OCI-LY3 (cell line): ENCODE data around the gene ETFRF1.
A peak's percentile ranks its signal among the peaks of the same experiment; 100 is the strongest.

ENCODE experiments used
- H2AFZ ChIP-seq: fragments of 200-600, 300-600 bp; shearing (Covaris generic); 2 replicates; pipeline ENCODE4 v1.6.0; 2014; ENCODE audit warnings: antibody characterized with exemption, low read depth, low read length
- H3K27ac ChIP-seq: fragments of 200-600, 300-600 bp; sonication (generic); 2 replicates; pipeline ENCODE4 v1.5.1; 2014; ENCODE audit warnings: mild to moderate bottlenecking, low read length, moderate library complexity, mixed read lengths
- H3K27me3 ChIP-seq: fragments of 200-600, 300-600 bp; sonication (generic); 2 replicates; pipeline ENCODE4 v1.6.1; 2014; ENCODE audit warnings: low read depth, low read length, mixed read lengths
- H3K36me3 ChIP-seq: fragments of 200-600, 300-600 bp; sonication (generic); replicated peaks from 2 replicates; pipeline ENCODE3; 2014; ENCODE audit warnings: low read depth, low read length, mixed read lengths
- H3K4me1 ChIP-seq: fragments of 300-600, 200-600 bp; sonication (generic); 2 replicates; pipeline ENCODE4 v1.6.1; 2014; ENCODE audit warnings: low read length, mixed read lengths
- H3K4me2 ChIP-seq: fragments of 200-600, 300-600 bp; sonication (generic); 2 replicates; pipeline ENCODE4 v1.6.1; 2014; ENCODE audit warnings: low read length, mixed read lengths
- H3K4me3 ChIP-seq: fragments of 300-600, 200-600 bp; sonication (generic); 2 replicates; pipeline ENCODE4 v1.5.1; 2014; ENCODE audit warnings: antibody characterized with exemption, mild to moderate bottlenecking, low read length, moderate library complexity
- H3K79me2 ChIP-seq: fragments of 300-600, 200-600 bp; shearing (Covaris generic); 2 replicates; pipeline ENCODE4 v1.6.1; 2014; ENCODE audit warnings: mild to moderate bottlenecking, low read length, mixed read lengths
- H3K9ac ChIP-seq: fragments of 300-600, 200-600 bp; shearing (Covaris generic); 2 replicates; pipeline ENCODE4 v1.6.0; 2014; ENCODE audit warnings: mild to moderate bottlenecking, low read length, moderate library complexity
- H3K9me3 ChIP-seq: fragments of 200-600, 300-600 bp; shearing (Covaris generic); 2 replicates; pipeline ENCODE4 v1.6.1; 2014; ENCODE audit warnings: low read length, mixed read lengths; ENCODE audit not compliant: insufficient read depth
- H4K20me1 ChIP-seq: fragments of 200-600, 300-600 bp; sonication (generic); 2 replicates; pipeline ENCODE4 v1.6.1; 2016; ENCODE audit warnings: low read length, mixed read lengths; ENCODE audit not compliant: insufficient read depth
- EZH2phosphoT487 ChIP-seq: fragments of 200-600 bp; shearing (Covaris generic); IDR thresholded peaks from 2 replicates; pipeline ENCODE4 v1.6.1; 2018; ENCODE audit warnings: antibody characterized with exemption, mixed run types, low read depth
- TF ChIP-seq, protein P1 (sequence below): fragments of 200-600, 300-600 bp; sonication (generic); IDR thresholded peaks from 2 replicates; pipeline ENCODE4 v1.5.1; 2014; ENCODE audit warnings: antibody characterized with exemption, low read length, low read depth

The ETFRF1 gene

GRCh38 chr12:25187781-25188180, 7.3 kb upstream of the ETFRF1 start:
- Histone ChIP-seq H3K9me3 (no peaks in the 10 kb centered on the region), H3K4me1 (peaks cover 14% of the 10 kb centered on the region), H3K27me3 (no peaks in the 10 kb centered on the region), H3K36me3 (no peaks in the 10 kb centered on the region), H2AFZ (no peak overlapping the region), H3K4me3 (no peak overlapping the region), H3K79me2 (no peaks in the 10 kb centered on the region), H4K20me1 (no peaks in the 10 kb centered on the region), H3K4me2 (no peak overlapping the region), H3K27ac (no peak overlapping the region), H3K9ac (no peak overlapping the region)
- no peak for TF ChIP-seq EZH2phosphoT487
- TF ChIP-seq, protein P1, sequence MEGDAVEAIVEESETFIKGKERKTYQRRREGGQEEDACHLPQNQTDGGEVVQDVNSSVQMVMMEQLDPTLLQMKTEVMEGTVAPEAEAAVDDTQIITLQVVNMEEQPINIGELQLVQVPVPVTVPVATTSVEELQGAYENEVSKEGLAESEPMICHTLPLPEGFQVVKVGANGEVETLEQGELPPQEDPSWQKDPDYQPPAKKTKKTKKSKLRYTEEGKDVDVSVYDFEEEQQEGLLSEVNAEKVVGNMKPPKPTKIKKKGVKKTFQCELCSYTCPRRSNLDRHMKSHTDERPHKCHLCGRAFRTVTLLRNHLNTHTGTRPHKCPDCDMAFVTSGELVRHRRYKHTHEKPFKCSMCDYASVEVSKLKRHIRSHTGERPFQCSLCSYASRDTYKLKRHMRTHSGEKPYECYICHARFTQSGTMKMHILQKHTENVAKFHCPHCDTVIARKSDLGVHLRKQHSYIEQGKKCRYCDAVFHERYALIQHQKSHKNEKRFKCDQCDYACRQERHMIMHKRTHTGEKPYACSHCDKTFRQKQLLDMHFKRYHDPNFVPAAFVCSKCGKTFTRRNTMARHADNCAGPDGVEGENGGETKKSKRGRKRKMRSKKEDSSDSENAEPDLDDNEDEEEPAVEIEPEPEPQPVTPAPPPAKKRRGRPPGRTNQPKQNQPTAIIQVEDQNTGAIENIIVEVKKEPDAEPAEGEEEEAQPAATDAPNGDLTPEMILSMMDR, result no peak

DNA sequence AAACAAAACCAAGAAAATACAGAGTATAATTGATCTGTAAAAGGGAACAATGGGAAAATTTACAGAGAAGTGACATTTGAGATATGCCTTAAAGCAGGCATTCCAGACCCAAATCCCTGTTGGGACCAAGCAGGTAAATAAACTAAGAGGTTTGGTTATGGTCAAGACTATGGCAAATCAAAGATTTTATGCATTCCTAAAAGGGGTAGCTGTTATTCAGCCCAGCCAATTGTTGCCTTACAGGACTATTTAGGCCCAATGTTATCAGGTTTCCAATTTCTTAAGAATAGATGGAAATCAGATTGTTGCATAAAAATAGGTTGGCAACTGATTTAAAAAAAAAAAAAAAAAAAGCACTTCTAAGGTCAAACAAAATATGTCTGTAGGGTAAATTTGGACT, 5.4 kb upstream of the ETFRF1 start:
- no peaks in the 10 kb centered on the region for H3K9me3 ChIP-seq
- no peak overlapping the region for H3K9ac ChIP-seq
- H4K20me1 ChIP-seq, result no peaks in the 10 kb centered on the region
- no peak overlapping the region for H3K4me3 ChIP-seq
- TF ChIP-seq, protein P1, result no peak
- no peak for TF ChIP-seq EZH2phosphoT487
- no peak overlapping the region for H3K4me2 ChIP-seq
- peaks cover 20% of the 10 kb centered on the region for H3K4me1 ChIP-seq
- no peak overlapping the region for H3K27ac ChIP-seq
- no peak overlapping the region for H2AFZ ChIP-seq
- no peaks in the 10 kb centered on the region for H3K79me2 ChIP-seq
- no peaks in the 10 kb centered on the region for H3K27me3 ChIP-seq
- no peaks in the 10 kb centered on the region for H3K36me3 ChIP-seq

GRCh38 chr12:25190793-25191192, 4.2 kb upstream of the ETFRF1 start:
- Histone ChIP-seq H3K79me2 (no peaks in the 10 kb centered on the region), H3K27me3 (no peaks in the 10 kb centered on the region), H3K9me3 (no peaks in the 10 kb centered on the region), H3K36me3 (no peaks in the 10 kb centered on the region), H3K4me2 (no peak overlapping the region), H3K4me3 (no peak overlapping the region), H3K9ac (no peak overlapping the region), H3K4me1 (peaks cover 21% of the 10 kb centered on the region), H3K27ac (no peak overlapping the region), H4K20me1 (no peaks in the 10 kb centered on the region), H2AFZ (no peak overlapping the region)
- TF ChIP-seq EZH2phosphoT487, result no peak
- TF ChIP-seq, protein P1, result no peak

GRCh38 chr12:25194214-25194613, 823 bp upstream of the ETFRF1 start:
- H3K36me3 ChIP-seq, result no peaks in the 10 kb centered on the region
- H3K9ac ChIP-seq, result no peak overlapping the region
- H3K4me2 ChIP-seq, result peak overlapping the region; percentile 80
- TF ChIP-seq EZH2phosphoT487, result no peak
- TF ChIP-seq, protein P1, result no peak
- H3K4me3 ChIP-seq, result peak overlapping the region; percentile 81
- H2AFZ ChIP-seq, result no peak overlapping the region
- no peaks in the 10 kb centered on the region for H4K20me1 ChIP-seq
- H3K9me3 ChIP-seq, result no peaks in the 10 kb centered on the region
- H3K27ac ChIP-seq, result no peak overlapping the region
- no peaks in the 10 kb centered on the region for H3K27me3 ChIP-seq
- H3K4me1 ChIP-seq, result peaks cover 18% of the 10 kb centered on the region
- H3K79me2 ChIP-seq, result no peaks in the 10 kb centered on the region
